ENCODE measurements around the gene MLLT10. TPM values are rescaled to one million over a fixed set of nuclear protein-coding genes. Genes with fewer than 3 reads are reported as not detected.
A peak's percentile ranks its signal among the peaks of the same experiment; 100 is the strongest.
"Not testable (repeated sequence)": the region's sequence is repeated elsewhere in the genome, so short reads cannot be mapped to it uniquely, and the experiment has no call there.

Gene MLLT10
- total RNA-seq, 1 donor from 2014 or later, result 43.3 TPM

DNA sequence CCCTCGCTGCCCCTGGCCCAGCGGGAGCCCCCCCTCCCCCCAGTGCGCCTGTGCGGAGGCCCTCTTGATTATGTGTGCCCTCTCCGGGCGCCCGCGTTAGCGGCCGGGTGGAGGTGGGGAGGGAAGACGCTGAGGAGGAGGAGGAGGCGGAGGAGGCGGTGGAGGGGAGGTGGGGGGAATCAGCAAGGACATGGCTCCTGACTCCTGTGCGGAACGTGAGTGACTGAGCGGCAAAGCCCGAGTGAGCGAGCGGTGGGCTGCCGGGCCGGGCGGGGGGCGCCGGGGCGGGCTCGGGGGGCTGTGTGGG, 201 bp downstream of the MLLT10 start:
- H3K4me1 ChIP-seq (ENCODE audit: control insufficient read depth in 3 of 3, insufficient read depth in 3 of 3, low read length in 3 of 3), result peaks cover 6 to 10% (median 7%) of the 10 kb centered on the region in 3 donors
- peaks cover 2 to 13% (median 4%) of the 10 kb centered on the region in 3 donors for H3K36me3 ChIP-seq (ENCODE audit: control insufficient read depth in 3 of 3, insufficient read depth in 3 of 3, low read length in 3 of 3)
- peak overlapping the region; percentile 94 for H3K27ac ChIP-seq (ENCODE audit: low read depth, low read length)
- peak overlapping the region; percentile 78 to 86 (median 80) for H3K4me3 ChIP-seq (ENCODE audit: low read length in 3 of 3)
- H3K27me3 ChIP-seq (ENCODE audit: control insufficient read depth in 3 of 3, insufficient read depth in 3 of 3, low read length in 3 of 3), result no peaks in the 10 kb centered on the region
- peak overlapping the region in 1 of 3 donors; percentile 83 for H3K9ac ChIP-seq (ENCODE audit: low read depth in 1 of 3, low read length in 3 of 3)
- no peaks in the 10 kb centered on the region for H3K9me3 ChIP-seq (ENCODE audit: control insufficient read depth in 3 of 3, low read length in 3 of 3)

DNA sequence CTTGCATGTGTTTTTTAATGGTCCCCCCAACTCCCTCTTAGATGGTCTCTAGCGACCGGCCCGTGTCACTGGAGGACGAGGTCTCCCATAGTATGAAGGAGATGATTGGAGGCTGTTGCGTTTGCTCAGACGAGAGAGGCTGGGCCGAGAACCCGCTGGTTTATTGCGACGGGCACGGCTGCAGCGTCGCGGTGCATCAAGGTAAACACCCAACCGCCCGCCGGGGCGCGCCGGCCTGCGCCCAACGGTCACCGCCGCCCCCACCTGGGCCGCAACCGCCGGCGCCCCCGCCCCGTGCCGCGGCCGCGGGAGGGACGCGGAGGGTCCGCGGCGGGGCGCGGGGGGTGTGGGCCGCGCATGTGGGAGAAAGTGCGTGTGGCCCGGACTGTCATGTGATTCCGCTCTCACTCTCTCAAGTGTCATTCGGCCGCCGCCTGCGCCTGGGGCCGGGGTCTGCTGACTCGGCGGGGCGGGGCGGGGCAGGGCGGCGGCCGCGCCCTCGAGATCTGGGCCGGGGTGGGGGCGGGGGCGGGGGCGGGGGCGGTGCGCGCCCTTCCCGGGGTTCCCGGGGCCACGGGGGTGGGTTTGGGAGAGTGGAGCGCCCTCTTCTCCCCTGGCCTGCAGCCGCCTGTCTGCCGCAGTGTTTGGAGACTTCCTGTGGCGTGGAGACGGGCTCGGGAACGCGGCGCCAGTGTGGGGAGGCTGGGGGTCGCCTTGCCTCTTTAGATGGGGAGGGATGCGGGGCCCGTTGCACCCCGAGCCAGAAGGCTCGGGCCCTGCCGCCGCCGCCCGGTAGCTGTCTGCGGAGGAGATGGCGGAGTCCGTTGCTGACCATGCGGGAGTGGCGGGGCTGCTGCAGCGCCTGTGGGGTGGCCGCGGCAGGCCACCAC, 817 bp downstream of the MLLT10 start:
- no peaks in the 10 kb centered on the region for H3K27me3 ChIP-seq (ENCODE audit: control insufficient read depth in 3 of 3, insufficient read depth in 3 of 3, low read length in 3 of 3)
- no peaks in the 10 kb centered on the region for H3K9me3 ChIP-seq (ENCODE audit: control insufficient read depth in 3 of 3, low read length in 3 of 3)
- peaks cover 5 to 13% (median 7%) of the 10 kb centered on the region in 3 donors for H3K36me3 ChIP-seq (ENCODE audit: control insufficient read depth in 3 of 3, insufficient read depth in 3 of 3, low read length in 3 of 3)
- peak overlapping the region; percentile 94 for H3K27ac ChIP-seq (ENCODE audit: low read depth, low read length)
- H3K4me1 ChIP-seq (ENCODE audit: control insufficient read depth in 3 of 3, insufficient read depth in 3 of 3, low read length in 3 of 3), result peaks cover 6 to 10% (median 7%) of the 10 kb centered on the region in 3 donors
- H3K9ac ChIP-seq (ENCODE audit: low read depth in 1 of 3, low read length in 3 of 3), result peak overlapping the region; percentile 50 to 85 (median 83)
- peak overlapping the region; percentile 78 to 86 (median 80) for H3K4me3 ChIP-seq (ENCODE audit: low read length in 3 of 3)

DNA sequence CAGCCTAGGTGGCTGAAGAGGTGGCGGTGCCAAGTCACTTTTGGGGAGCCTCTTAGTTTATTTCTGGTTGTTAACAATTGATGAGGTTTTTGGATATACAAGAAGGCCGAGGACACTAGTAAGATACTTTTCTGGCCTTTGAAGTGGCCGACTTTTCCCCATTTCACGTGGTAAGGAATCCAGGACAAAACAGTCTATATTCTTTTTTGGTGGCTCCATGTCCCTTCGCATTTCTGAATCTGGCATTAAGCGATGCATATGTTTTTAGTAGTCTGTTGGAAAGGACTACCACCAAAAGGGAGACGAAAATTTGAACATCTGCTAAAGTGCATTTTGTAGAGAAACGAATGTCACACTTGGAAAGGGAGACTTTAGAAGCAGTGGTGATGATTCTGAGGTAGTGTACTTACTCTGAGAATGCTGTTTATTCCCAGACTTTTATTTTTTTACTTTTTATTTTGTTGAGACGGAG, 1.5 kb downstream of the MLLT10 start:
- peaks cover 6 to 10% (median 7%) of the 10 kb centered on the region in 3 donors for H3K4me1 ChIP-seq (ENCODE audit: control insufficient read depth in 3 of 3, insufficient read depth in 3 of 3, low read length in 3 of 3)
- peaks cover 8 to 19% (median 12%) of the 10 kb centered on the region in 3 donors for H3K36me3 ChIP-seq (ENCODE audit: control insufficient read depth in 3 of 3, insufficient read depth in 3 of 3, low read length in 3 of 3)
- no peaks in the 10 kb centered on the region for H3K27me3 ChIP-seq (ENCODE audit: control insufficient read depth in 3 of 3, insufficient read depth in 3 of 3, low read length in 3 of 3)
- H3K9me3 ChIP-seq (ENCODE audit: control insufficient read depth in 3 of 3, low read length in 3 of 3), result no peaks in the 10 kb centered on the region
- peak overlapping the region in 2 of 3 donors; percentile 38 to 77 for H3K9ac ChIP-seq (ENCODE audit: low read depth in 1 of 3, low read length in 3 of 3)
- H3K27ac ChIP-seq (ENCODE audit: low read depth, low read length), result peak overlapping the region; percentile 71
- H3K4me3 ChIP-seq (ENCODE audit: low read length in 3 of 3), result peak overlapping the region; percentile 59 to 78 (median 66)

DNA sequence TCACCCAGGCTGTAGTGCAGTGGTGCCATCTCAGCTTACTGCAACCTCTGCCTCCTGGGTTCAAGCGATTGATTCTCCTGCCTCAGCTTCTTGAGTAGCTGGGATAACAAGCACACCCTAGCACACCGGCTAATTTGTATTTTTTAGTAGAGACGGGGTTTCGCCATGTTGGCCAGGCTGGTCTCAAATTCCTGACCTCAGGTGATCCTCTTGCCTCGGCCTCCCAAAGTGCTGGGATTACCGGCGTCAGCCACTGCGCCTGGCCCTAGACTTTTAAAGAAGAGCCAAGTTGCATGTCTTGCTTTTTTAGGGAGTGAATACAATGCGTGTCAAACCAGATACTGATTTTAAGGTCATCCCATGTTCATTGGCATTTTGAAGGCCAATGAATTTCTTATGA, 1.9 kb downstream of the MLLT10 start:
- not testable (repeated sequence) for H3K27me3 ChIP-seq (ENCODE audit: control insufficient read depth in 3 of 3, insufficient read depth in 3 of 3, low read length in 3 of 3); H3K9ac ChIP-seq (ENCODE audit: low read depth in 1 of 3, low read length in 3 of 3); H3K4me3 ChIP-seq (ENCODE audit: low read length in 3 of 3); H3K9me3 ChIP-seq (ENCODE audit: control insufficient read depth in 3 of 3, low read length in 3 of 3)
- H3K36me3 ChIP-seq (ENCODE audit: control insufficient read depth in 3 of 3, insufficient read depth in 3 of 3, low read length in 3 of 3), result peaks cover 13 to 23% (median 16%) of the 10 kb centered on the region in 3 donors
- H3K4me1 ChIP-seq (ENCODE audit: control insufficient read depth in 3 of 3, insufficient read depth in 3 of 3, low read length in 3 of 3), result peaks cover 6 to 10% (median 7%) of the 10 kb centered on the region in 3 donors
- peak overlapping the region; percentile 71 for H3K27ac ChIP-seq (ENCODE audit: low read depth, low read length)

DNA sequence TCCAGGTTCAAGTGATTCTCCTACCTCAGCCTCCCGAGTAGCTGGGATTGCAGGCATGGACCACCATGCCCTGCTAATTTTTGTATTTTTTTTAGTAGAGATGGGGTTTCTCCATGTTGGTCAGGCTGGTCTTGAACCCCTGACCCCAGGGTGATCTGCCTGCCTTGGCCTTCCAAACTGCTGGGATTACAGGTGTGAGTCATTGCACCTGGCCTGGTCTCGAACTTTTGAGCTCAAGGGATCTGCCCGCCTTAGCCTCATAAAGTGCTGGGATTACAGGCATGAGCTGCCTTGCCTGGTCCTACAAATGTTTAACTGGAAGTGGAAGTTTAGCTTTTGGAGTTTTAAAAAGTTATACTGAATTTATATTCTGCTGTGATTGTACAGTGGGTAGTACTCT, 2.8 kb downstream of the MLLT10 start:
- peaks cover 19 to 31% (median 24%) of the 10 kb centered on the region in 3 donors for H3K36me3 ChIP-seq (ENCODE audit: control insufficient read depth in 3 of 3, insufficient read depth in 3 of 3, low read length in 3 of 3)

DNA sequence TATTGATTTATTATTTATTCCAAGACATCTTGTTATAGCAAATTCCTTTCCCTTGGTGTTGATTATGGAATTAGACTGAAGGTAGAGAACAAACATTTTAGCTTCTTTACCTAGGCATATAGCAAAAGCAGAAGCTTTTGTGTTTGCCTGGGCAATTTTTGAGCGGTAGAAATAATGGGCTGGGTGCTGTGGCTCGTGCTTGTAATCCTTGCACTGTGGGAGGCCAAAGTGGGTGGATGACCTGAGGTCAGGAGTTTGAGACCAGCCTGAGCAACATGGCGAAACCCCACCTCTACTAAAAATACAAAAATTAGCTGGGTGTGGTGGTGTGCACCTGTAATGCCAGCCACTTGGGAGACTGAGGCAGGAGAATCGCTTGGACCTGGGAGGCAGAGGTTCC, 6.7 kb downstream of the MLLT10 start:
- not testable (repeated sequence) for H3K27me3 ChIP-seq (ENCODE audit: control insufficient read depth in 3 of 3, insufficient read depth in 3 of 3, low read length in 3 of 3); H3K4me3 ChIP-seq (ENCODE audit: low read length in 3 of 3); H3K4me1 ChIP-seq (ENCODE audit: control insufficient read depth in 3 of 3, insufficient read depth in 3 of 3, low read length in 3 of 3); H3K9ac ChIP-seq (ENCODE audit: low read depth in 1 of 3, low read length in 3 of 3); H3K9me3 ChIP-seq (ENCODE audit: control insufficient read depth in 3 of 3, low read length in 3 of 3); H3K27ac ChIP-seq (ENCODE audit: low read depth, low read length)
- H3K36me3 ChIP-seq (ENCODE audit: control insufficient read depth in 3 of 3, insufficient read depth in 3 of 3, low read length in 3 of 3), result peaks cover 38 to 46% (median 46%) of the 10 kb centered on the region in 3 donors

More for the DNA sequence above, 2.8 kb downstream of the MLLT10 start:
- Histone ChIP-seq H3K27me3 (ENCODE audit: control insufficient read depth in 3 of 3, insufficient read depth in 3 of 3, low read length in 3 of 3) (no peaks in the 10 kb centered on the region), H3K9ac (ENCODE audit: low read depth in 1 of 3, low read length in 3 of 3) (no peak overlapping the region), H3K9me3 (ENCODE audit: control insufficient read depth in 3 of 3, low read length in 3 of 3) (no peaks in the 10 kb centered on the region), H3K27ac (ENCODE audit: low read depth, low read length) (no peak overlapping the region), H3K4me1 (ENCODE audit: control insufficient read depth in 3 of 3, insufficient read depth in 3 of 3, low read length in 3 of 3) (peaks cover 6 to 10% (median 7%) of the 10 kb centered on the region in 3 donors), H3K4me3 (ENCODE audit: low read length in 3 of 3) (no peak overlapping the region)

DNA sequence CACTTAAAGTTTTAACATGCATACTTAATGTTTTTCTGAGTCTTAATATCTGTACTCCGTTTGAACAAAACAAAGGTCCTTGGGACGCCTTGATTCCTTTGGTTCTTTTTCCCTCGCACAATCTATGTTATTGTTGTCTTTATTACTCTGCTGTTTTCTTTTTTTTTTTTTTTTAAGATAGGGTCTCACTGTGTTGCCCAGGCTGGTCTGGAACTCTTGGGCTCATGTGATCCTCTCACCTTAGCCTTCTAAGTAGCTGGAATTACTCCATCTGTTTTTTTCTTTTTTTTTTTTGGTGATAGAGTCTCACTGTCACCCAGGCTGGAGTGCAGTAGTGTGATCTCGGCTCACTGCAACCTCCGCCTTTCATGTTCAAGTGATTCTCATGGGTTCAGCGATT, 13.2 kb downstream of the MLLT10 start:
- peaks cover 20 to 30% (median 22%) of the 10 kb centered on the region in 3 donors for H3K36me3 ChIP-seq (ENCODE audit: control insufficient read depth in 3 of 3, insufficient read depth in 3 of 3, low read length in 3 of 3)

DNA sequence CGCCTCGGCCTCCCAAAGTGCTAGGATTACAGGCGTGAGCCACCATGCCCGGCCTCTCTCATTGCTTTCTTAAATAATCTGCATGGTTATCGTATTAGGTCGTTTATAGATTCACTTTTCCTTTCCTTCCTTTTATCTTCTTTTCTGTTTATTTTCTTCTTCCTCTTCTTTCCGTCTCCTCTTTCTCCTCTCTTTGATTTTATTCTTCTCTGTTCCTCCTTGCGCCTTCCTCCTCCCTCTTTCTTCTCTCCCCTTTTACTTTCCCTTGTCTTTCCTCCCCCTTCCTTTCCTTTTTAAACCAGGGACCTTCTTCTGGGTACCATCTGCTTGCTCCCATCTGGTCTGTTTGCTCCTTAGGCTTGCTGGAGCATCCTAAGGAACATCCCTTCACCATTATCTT, 18.6 kb downstream of the MLLT10 start:
- Histone ChIP-seq H3K27me3 (ENCODE audit: control insufficient read depth in 3 of 3, insufficient read depth in 3 of 3, low read length in 3 of 3) (no peaks in the 10 kb centered on the region), H3K27ac (ENCODE audit: low read depth, low read length) (no peak overlapping the region), H3K4me1 (ENCODE audit: control insufficient read depth in 3 of 3, insufficient read depth in 3 of 3, low read length in 3 of 3) (no peaks in the 10 kb centered on the region), H3K9me3 (ENCODE audit: control insufficient read depth in 3 of 3, low read length in 3 of 3) (no peaks in the 10 kb centered on the region), H3K36me3 (ENCODE audit: control insufficient read depth in 3 of 3, insufficient read depth in 3 of 3, low read length in 3 of 3) (peaks cover 6 to 17% (median 13%) of the 10 kb centered on the region in 3 donors), H3K9ac (ENCODE audit: low read depth in 1 of 3, low read length in 3 of 3) (no peak overlapping the region), H3K4me3 (ENCODE audit: low read length in 3 of 3) (no peak overlapping the region)

More for the DNA sequence above, 13.2 kb downstream of the MLLT10 start:
- H3K27me3 ChIP-seq (ENCODE audit: control insufficient read depth in 3 of 3, insufficient read depth in 3 of 3, low read length in 3 of 3), result no peaks in the 10 kb centered on the region
- H3K4me1 ChIP-seq (ENCODE audit: control insufficient read depth in 3 of 3, insufficient read depth in 3 of 3, low read length in 3 of 3), result no peaks in the 10 kb centered on the region
- H3K9me3 ChIP-seq (ENCODE audit: control insufficient read depth in 3 of 3, low read length in 3 of 3), result no peaks in the 10 kb centered on the region
- H3K27ac ChIP-seq (ENCODE audit: low read depth, low read length), result no peak overlapping the region
- no peak overlapping the region for H3K9ac ChIP-seq (ENCODE audit: low read depth in 1 of 3, low read length in 3 of 3)
- H3K4me3 ChIP-seq (ENCODE audit: low read length in 3 of 3), result no peak overlapping the region

DNA sequence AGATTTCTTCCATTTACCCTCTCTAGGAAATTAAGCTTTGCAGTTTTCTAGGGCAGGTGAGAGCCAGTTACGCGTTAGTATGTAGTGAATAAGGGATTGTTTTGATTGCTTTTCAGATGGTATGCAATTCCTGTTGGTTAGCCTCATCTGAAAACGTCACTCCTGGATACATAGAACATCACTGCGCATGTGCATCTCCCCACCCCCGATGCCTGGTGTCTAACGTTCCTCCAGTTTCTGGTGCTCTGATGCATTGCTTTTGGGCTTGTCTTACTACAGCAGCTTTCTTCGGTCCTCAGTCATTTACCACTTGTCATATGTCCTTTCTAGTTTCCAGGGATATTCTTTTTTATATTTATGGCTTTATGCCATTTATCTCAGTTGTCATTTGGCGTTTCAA, 22.5 kb downstream of the MLLT10 start:
- Histone ChIP-seq H3K27me3 (ENCODE audit: control insufficient read depth in 3 of 3, insufficient read depth in 3 of 3, low read length in 3 of 3) (no peaks in the 10 kb centered on the region), H3K4me1 (ENCODE audit: control insufficient read depth in 3 of 3, insufficient read depth in 3 of 3, low read length in 3 of 3) (no peaks in the 10 kb centered on the region), H3K9me3 (ENCODE audit: control insufficient read depth in 3 of 3, low read length in 3 of 3) (no peaks in the 10 kb centered on the region), H3K9ac (ENCODE audit: low read depth in 1 of 3, low read length in 3 of 3) (no peak overlapping the region), H3K36me3 (ENCODE audit: control insufficient read depth in 3 of 3, insufficient read depth in 3 of 3, low read length in 3 of 3) (peaks cover 7 to 18% (median 12%) of the 10 kb centered on the region in 3 donors), H3K4me3 (ENCODE audit: low read length in 3 of 3) (no peak overlapping the region), H3K27ac (ENCODE audit: low read depth, low read length) (no peak overlapping the region)

DNA sequence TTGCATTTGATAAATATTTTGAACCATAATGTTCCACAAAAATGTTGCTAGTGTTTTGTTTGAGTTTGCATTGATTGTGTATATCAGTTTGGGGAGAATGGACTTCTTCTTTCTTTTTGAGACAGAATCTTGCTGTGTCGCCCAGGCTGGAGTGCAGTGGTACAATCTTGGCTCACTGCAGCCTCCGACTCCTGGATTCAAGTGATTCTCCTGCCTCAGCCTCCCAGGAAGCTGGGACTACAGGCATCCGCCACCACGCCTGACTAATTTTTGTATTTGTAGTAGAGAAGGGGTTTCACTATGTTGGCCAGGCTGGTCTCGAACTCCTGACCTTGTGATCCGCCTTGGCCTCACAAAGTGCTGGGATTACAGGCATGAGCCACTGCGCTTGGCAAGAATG, 25.0 kb downstream of the MLLT10 start:
- not testable (repeated sequence) for H3K9me3 ChIP-seq (ENCODE audit: control insufficient read depth in 3 of 3, low read length in 3 of 3); H3K4me3 ChIP-seq (ENCODE audit: low read length in 3 of 3); H3K27ac ChIP-seq (ENCODE audit: low read depth, low read length); H3K27me3 ChIP-seq (ENCODE audit: control insufficient read depth in 3 of 3, insufficient read depth in 3 of 3, low read length in 3 of 3); H3K4me1 ChIP-seq (ENCODE audit: control insufficient read depth in 3 of 3, insufficient read depth in 3 of 3, low read length in 3 of 3); H3K9ac ChIP-seq (ENCODE audit: low read depth in 1 of 3, low read length in 3 of 3)
- H3K36me3 ChIP-seq (ENCODE audit: control insufficient read depth in 3 of 3, insufficient read depth in 3 of 3, low read length in 3 of 3), result peaks cover 3 to 13% (median 4%) of the 10 kb centered on the region in 3 donors
